ENCODE data around the gene PLA1A. TPM values are rescaled to one million over a fixed set of nuclear protein-coding genes. Genes with fewer than 3 reads are reported as not detected.

Gene PLA1A
- total RNA-seq, 4 donors from 2014 or later = 3.3 to 12.8 (median 7.3) TPM

- DNase-seq (ENCODE audit: low spot score) = no peak
- no peak for TF ChIP-seq CTCF (IDR thresholded peaks at IDR 0.05)
- no peak for ATAC-seq (ENCODE audit: low FRiP score)
These were observed 1.3 kb upstream of the PLA1A start for GRCh38 chr3:119596398-119596797.

- TF ChIP-seq CTCF (IDR thresholded peaks at IDR 0.05) = no peak
- no peak for ATAC-seq (ENCODE audit: low FRiP score)
- DNase-seq (ENCODE audit: low spot score) = no peak
These were observed 869 bp downstream of the PLA1A start for GRCh38 chr3:119598410-119599098.

GRCh38 chr3:119599558-119600174 lies 2.0 kb downstream of the PLA1A start:
- no peak for TF ChIP-seq CTCF (IDR thresholded peaks at IDR 0.05)
- ATAC-seq (ENCODE audit: low FRiP score) (no peak), DNase-seq (ENCODE audit: low spot score) (no peak)

- TF ChIP-seq CTCF (IDR thresholded peaks at IDR 0.05) = no peak
- DNase-seq (ENCODE audit: low spot score) = no peak
- ATAC-seq (ENCODE audit: low FRiP score) = no peak
These were observed 3.0 kb downstream of the PLA1A start for GRCh38 chr3:119600732-119601131.

- no peak for TF ChIP-seq CTCF (IDR thresholded peaks at IDR 0.05)
- ATAC-seq (ENCODE audit: low FRiP score) = no peak
- no peak for DNase-seq (ENCODE audit: low spot score)
These were observed 3.5 kb downstream of the PLA1A start for GRCh38 chr3:119601154-119601553.

- DNase-seq (ENCODE audit: low spot score) = no peak
- no peak for TF ChIP-seq CTCF (IDR thresholded peaks at IDR 0.05)
- no peak for ATAC-seq (ENCODE audit: low FRiP score)
These were observed 5.0 kb downstream of the PLA1A start for GRCh38 chr3:119602676-119603075.

GRCh38 chr3:119604878-119605277 lies 7.2 kb downstream of the PLA1A start:
- TF ChIP-seq CTCF (IDR thresholded peaks at IDR 0.05) = no peak
- no peak for ATAC-seq (ENCODE audit: low FRiP score)
- DNase-seq (ENCODE audit: low spot score) = no peak
